BLaER1 (cell line): ENCODE results near the gene IGF1R.

Experiments used
- H3K27ac ChIP-seq: shearing (Covaris generic); formaldehyde crosslinking; 2 replicates; pipeline ENCODE4 v1.8.1; 2022
- H3K27me3 ChIP-seq: shearing (Covaris generic); formaldehyde crosslinking; 2 replicates; pipeline ENCODE4 v1.8.1; 2022
- H3K36me3 ChIP-seq: shearing (Covaris generic); formaldehyde crosslinking; 2 replicates; pipeline ENCODE4 v1.8.1; 2022
- H3K4me1 ChIP-seq: shearing (Covaris generic); formaldehyde crosslinking; 2 replicates; pipeline ENCODE4 v1.8.1; 2022
- H3K4me2 ChIP-seq: shearing (Covaris generic); formaldehyde crosslinking; 2 replicates; pipeline ENCODE4 v1.8.1; 2022
- H3K4me3 ChIP-seq: shearing (Covaris generic); formaldehyde crosslinking; 2 replicates; pipeline ENCODE4 v1.8.1; 2022
- H3K9ac ChIP-seq: shearing (Covaris generic); formaldehyde crosslinking; 2 replicates; pipeline ENCODE4 v1.8.1; 2022
- H3K9me3 ChIP-seq: shearing (Covaris generic); formaldehyde crosslinking; 2 replicates; pipeline ENCODE4 v1.8.1; 2022
- H4K20me1 ChIP-seq: shearing (Covaris generic); formaldehyde crosslinking; 2 replicates; pipeline ENCODE4 v1.8.1; 2022
- Cebpa-rat ChIP-seq: shearing (Covaris generic); IDR thresholded peaks from 2 replicates; pipeline ENCODE4 v1.8.1; 2022

The IGF1R gene

DNA sequence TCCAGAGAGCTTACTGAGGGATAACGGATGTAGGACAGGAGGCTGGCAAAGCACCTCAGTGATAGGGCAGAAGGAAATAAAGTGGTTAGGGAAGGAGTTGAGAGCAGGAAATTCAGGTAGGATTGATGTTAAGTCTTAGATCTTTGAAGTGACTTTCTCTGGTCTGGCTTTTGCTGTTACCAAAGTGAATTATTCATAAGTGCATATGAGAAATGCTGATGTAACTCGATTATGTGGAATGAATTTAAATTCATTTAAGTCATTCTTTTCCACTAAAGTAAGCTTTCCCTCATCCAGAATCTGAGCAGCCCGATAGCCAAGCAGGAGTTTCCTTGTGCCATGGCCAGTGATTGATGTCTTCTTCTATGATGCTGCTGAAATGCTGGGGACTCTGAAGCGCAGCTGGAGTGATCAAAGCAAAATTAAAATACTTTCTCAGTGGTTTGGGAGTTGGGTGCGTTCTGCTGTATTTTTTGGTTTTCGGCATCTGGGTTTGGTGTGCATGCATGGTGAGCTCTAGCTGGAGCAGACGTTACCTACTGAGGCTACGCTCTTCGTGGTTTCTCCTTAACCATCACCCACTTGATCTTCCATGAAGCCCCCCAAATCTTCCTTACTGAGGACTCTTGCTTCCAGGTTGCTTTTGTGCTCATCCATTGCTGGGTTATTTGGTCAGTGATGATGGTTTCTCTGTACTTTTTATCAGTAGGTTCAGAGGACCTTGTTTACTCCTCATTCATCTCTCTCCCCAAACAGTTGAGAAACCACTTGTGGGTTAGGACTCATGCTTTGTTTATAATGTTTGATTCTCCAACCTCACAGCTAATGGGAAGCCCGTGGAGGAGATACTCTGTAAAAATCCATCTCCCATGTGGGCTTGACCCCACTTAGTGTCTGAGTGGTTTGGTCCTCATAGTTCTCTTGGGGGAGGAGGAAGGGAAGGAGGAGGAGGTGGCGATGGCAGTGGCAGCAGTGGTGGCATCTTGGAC, 72.5 kb downstream of the IGF1R start:
- Histone ChIP-seq H4K20me1 (peaks cover 100% of the 10 kb centered on the region), H3K4me2 (peak overlapping the region; percentile 94), H3K4me3 (peak overlapping the region; percentile 32), H3K27ac (peak overlapping the region; percentile 89), H3K9ac (peak overlapping the region; percentile 79; the same call in 1 of the 2 replicates), H3K36me3 (peaks cover 17% of the 10 kb centered on the region), H3K4me1 (peaks cover 80% of the 10 kb centered on the region), H3K27me3 (no peaks in the 10 kb centered on the region), H3K9me3 (peaks cover 16% of the 10 kb centered on the region)
- no peak for TF ChIP-seq Cebpa-rat

GRCh38 chr15:98722209-98722608, 73.9 kb downstream of the IGF1R start:
- H3K27me3 ChIP-seq, result no peaks in the 10 kb centered on the region
- peak overlapping the region; percentile 94 for H3K4me2 ChIP-seq
- 0 out of 2 replicates have a peak overlapping the region, but pooled peaks have one; percentile 5 for H3K9ac ChIP-seq
- no peak overlapping the region for H3K4me3 ChIP-seq
- TF ChIP-seq Cebpa-rat, result no peak
- peaks cover 18% of the 10 kb centered on the region for H3K9me3 ChIP-seq
- H4K20me1 ChIP-seq, result peaks cover 100% of the 10 kb centered on the region
- H3K27ac ChIP-seq, result peak overlapping the region; percentile 89
- peaks cover 68% of the 10 kb centered on the region for H3K4me1 ChIP-seq
- H3K36me3 ChIP-seq, result peaks cover 21% of the 10 kb centered on the region

- Histone ChIP-seq H3K27me3 (no peaks in the 10 kb centered on the region), H3K4me1 (peaks cover 68% of the 10 kb centered on the region), H4K20me1 (peaks cover 100% of the 10 kb centered on the region), H3K27ac (peak overlapping the region; percentile 89), H3K9me3 (peaks cover 18% of the 10 kb centered on the region), H3K9ac (0 out of 2 replicates have a peak overlapping the region, but pooled peaks have one; percentile 5), H3K4me2 (peak overlapping the region; percentile 94), H3K4me3 (no peak overlapping the region), H3K36me3 (peaks cover 26% of the 10 kb centered on the region)
- no peak for TF ChIP-seq Cebpa-rat
Observed at GRCh38 chr15:98722645-98723044, 74.3 kb downstream of the IGF1R start.

DNA sequence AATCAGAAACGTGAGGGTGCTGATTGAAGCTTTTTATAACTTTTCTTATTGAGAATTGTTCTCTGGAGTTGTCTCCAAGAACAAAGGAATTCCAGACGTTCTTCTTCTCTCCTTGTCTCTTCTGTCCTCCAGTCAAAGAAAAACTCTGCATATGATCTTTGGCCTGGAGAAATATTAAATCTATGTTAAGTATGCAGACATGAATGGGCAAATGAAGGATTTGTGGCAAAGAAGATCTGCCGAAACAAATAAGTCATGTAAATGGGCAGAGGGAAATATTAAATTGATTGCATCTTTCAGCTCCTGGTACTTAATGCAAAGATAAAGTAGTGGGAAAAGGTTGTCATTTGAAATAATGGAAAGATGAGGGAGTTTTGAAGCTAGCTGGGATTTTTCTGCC, 74.9 kb downstream of the IGF1R start:
- H3K27ac ChIP-seq, result peak overlapping the region; percentile 89
- H3K4me3 ChIP-seq, result no peak overlapping the region
- H3K9ac ChIP-seq, result no peak overlapping the region
- TF ChIP-seq Cebpa-rat, result no peak
- H4K20me1 ChIP-seq, result peaks cover 100% of the 10 kb centered on the region
- peaks cover 30% of the 10 kb centered on the region for H3K36me3 ChIP-seq
- H3K4me2 ChIP-seq, result peak overlapping the region; percentile 94
- H3K9me3 ChIP-seq, result peaks cover 18% of the 10 kb centered on the region
- H3K27me3 ChIP-seq, result no peaks in the 10 kb centered on the region
- peaks cover 68% of the 10 kb centered on the region for H3K4me1 ChIP-seq

DNA sequence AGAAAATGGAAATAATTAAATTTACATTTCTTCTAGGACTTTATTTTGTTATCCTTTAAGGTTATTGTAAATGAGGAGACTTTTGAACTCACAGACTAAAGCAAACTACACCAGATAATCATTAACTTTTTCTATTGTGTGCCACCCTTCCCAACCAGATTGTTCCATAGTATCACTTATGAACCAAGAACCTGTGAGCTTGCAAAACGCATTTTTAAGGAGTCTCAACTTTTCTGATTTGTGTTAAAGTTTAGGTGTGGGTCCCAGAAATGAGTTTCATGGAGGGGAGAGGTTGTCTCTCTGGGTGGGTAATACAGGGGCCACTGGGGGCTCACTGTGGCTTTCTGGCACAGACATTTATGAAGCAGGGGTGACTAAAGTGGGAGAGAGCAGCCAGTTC, 75.7 kb downstream of the IGF1R start:
- peaks cover 68% of the 10 kb centered on the region for H3K4me1 ChIP-seq
- H3K9ac ChIP-seq, result no peak overlapping the region
- no peak overlapping the region for H3K4me2 ChIP-seq
- TF ChIP-seq Cebpa-rat, result no peak
- peaks cover 36% of the 10 kb centered on the region for H3K36me3 ChIP-seq
- no peaks in the 10 kb centered on the region for H3K27me3 ChIP-seq
- no peak overlapping the region for H3K4me3 ChIP-seq
- no peak overlapping the region; the same call in 1 of the 2 replicates for H3K27ac ChIP-seq
- H3K9me3 ChIP-seq, result peaks cover 18% of the 10 kb centered on the region
- H4K20me1 ChIP-seq, result peaks cover 100% of the 10 kb centered on the region

- Histone ChIP-seq H3K4me3 (no peak overlapping the region), H3K36me3 (peaks cover 36% of the 10 kb centered on the region), H3K27me3 (no peaks in the 10 kb centered on the region), H4K20me1 (peaks cover 100% of the 10 kb centered on the region), H3K27ac (no peak overlapping the region; the same call in 1 of the 2 replicates), H3K4me1 (peaks cover 68% of the 10 kb centered on the region), H3K4me2 (no peak overlapping the region), H3K9ac (no peak overlapping the region), H3K9me3 (peaks cover 18% of the 10 kb centered on the region)
- TF ChIP-seq Cebpa-rat, result no peak
Observed at GRCh38 chr15:98724494-98724893, 76.2 kb downstream of the IGF1R start.

DNA sequence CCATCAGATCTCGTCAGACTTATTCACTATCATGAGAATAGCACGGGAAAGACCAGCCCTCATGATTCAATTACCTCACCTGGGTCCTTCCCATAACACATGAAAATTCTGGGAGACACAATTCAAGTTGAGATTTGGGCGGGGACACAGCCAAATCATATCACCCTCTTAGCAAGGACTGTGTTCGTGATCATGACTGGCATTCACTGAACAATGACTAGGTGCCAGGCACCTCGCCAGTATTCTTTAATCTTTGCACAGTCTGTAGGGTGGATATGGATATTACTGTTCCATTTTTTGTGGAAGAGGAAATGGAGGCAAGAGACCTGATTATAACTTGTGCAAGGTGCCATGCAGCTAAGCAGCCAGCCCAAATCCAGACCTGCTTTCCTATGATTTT, 77.5 kb downstream of the IGF1R start:
- Histone ChIP-seq H3K4me2 (no peak overlapping the region), H3K4me1 (peaks cover 68% of the 10 kb centered on the region), H3K9ac (no peak overlapping the region), H3K27me3 (no peaks in the 10 kb centered on the region), H3K36me3 (peaks cover 36% of the 10 kb centered on the region), H3K27ac (no peak overlapping the region), H3K9me3 (peaks cover 18% of the 10 kb centered on the region), H3K4me3 (no peak overlapping the region), H4K20me1 (peaks cover 100% of the 10 kb centered on the region)
- TF ChIP-seq Cebpa-rat, result no peak

GRCh38 chr15:98727115-98728040, 79.0 kb downstream of the IGF1R start:
- Histone ChIP-seq H3K27me3 (no peaks in the 10 kb centered on the region), H3K9me3 (peaks cover 18% of the 10 kb centered on the region), H3K9ac (no peak overlapping the region), H3K4me1 (peaks cover 68% of the 10 kb centered on the region), H4K20me1 (peaks cover 100% of the 10 kb centered on the region), H3K36me3 (peaks cover 36% of the 10 kb centered on the region), H3K4me3 (no peak overlapping the region), H3K27ac (0 out of 2 replicates have a peak overlapping the region, but pooled peaks have one; percentile 21), H3K4me2 (no peak overlapping the region)
- no peak for TF ChIP-seq Cebpa-rat

DNA sequence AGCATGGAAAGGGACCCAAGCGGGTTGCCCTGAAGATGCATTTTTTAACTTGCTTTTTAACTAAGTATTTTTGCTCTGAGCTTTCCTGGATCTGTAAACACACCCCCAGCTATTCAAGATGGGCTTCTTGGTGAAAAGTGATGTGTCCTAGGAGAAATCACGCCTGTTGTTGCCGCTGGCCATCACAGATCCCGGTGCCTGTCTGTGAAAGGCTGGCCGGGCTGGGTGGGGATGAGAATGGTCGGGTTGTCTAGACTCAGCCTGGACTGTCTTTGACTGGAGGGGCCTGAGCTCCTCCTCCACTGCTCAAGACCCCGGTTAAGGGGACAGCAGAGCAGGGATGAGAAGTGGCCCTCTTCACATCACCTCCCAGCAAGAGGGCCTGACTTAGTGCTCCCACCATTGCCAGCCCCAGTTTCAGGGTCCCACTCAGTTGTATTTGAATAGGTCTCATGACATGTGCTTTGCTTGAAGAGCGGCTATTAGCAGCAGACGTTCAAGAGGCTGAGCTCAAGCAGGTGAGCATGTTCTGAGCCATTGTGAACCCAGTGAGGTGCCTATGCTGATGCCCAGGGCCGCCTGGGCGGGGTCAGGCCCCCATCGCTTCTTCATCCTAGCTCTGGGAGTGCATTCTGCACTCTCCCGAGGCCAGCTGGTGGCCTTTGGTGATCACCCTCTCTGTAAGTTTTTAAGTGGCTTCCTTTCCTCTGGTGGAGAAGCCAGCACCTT, 79.9 kb downstream of the IGF1R start:
- Histone ChIP-seq H3K4me2 (peak overlapping the region; percentile 30), H3K4me1 (peaks cover 68% of the 10 kb centered on the region), H3K4me3 (no peak overlapping the region), H3K9me3 (peaks cover 21% of the 10 kb centered on the region), H3K36me3 (peaks cover 42% of the 10 kb centered on the region), H3K27ac (peak overlapping the region; percentile 42), H3K9ac (0 out of 2 replicates have a peak overlapping the region, but pooled peaks have one; percentile 12), H3K27me3 (no peaks in the 10 kb centered on the region), H4K20me1 (peaks cover 100% of the 10 kb centered on the region)
- TF ChIP-seq Cebpa-rat, result no peak
